Thyroid gland (tissue), 4 donors: ENCODE measurements around the gene SLC29A3.

Source experiments
- POLR2A ChIP-seq, 2 donors: fragments of 450-650 bp; IDR thresholded peaks; one replicate each; pipeline ENCODE4 v1.6.1; 2017; ENCODE audit warnings: antibody characterized with exemption in 2 of 2, mild to moderate bottlenecking in 2 of 2, moderate library complexity in 1 of 2
- TF ChIP-seq, protein P1 (sequence below), 6 experiments: fragments of 200-600 bp in 3 of 6; fragments of 450-650 bp in 3 of 6; sonication (generic) in 3 of 6; IDR thresholded peaks; one replicate each; pipeline ENCODE4 v1.5.1; 2016 to 2019; ENCODE audit warnings: antibody characterized with exemption in 6 of 6, mild to moderate bottlenecking in 2 of 6, inconsistent platforms in 1 of 6, moderate library complexity in 1 of 6

DNA sequence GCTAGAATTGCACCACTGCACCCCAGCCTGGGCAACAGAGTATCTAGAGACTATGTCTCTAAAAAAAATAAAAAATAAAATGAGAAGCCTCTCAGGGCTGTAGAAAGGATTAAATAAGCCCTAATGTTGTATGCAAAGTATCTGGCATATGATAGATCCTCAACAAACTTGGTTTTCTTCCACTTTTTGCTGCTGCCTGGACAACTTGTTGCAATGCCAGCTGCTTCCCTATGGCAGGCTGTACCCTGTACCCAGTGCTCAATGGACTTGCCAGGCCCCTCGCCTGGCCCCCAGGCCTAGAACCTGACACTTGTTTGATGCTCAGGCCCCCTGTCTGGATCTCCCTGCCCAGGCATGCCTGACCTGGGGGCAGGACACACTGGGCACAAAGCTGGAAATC lies 49.1 kb downstream of the SLC29A3 start:
- TF ChIP-seq, protein P1, sequence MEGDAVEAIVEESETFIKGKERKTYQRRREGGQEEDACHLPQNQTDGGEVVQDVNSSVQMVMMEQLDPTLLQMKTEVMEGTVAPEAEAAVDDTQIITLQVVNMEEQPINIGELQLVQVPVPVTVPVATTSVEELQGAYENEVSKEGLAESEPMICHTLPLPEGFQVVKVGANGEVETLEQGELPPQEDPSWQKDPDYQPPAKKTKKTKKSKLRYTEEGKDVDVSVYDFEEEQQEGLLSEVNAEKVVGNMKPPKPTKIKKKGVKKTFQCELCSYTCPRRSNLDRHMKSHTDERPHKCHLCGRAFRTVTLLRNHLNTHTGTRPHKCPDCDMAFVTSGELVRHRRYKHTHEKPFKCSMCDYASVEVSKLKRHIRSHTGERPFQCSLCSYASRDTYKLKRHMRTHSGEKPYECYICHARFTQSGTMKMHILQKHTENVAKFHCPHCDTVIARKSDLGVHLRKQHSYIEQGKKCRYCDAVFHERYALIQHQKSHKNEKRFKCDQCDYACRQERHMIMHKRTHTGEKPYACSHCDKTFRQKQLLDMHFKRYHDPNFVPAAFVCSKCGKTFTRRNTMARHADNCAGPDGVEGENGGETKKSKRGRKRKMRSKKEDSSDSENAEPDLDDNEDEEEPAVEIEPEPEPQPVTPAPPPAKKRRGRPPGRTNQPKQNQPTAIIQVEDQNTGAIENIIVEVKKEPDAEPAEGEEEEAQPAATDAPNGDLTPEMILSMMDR (IDR thresholded peaks at IDR 0.05) = no peak
- no peak for TF ChIP-seq POLR2A (IDR thresholded peaks at IDR 0.05)
